CD14-positive monocyte (primary cell): Measurements from ENCODE around the gene ABCG4. TPM values are rescaled to one million over a fixed set of nuclear protein-coding genes. Genes with fewer than 3 reads are reported as not detected.
"Not testable (repeated sequence)": the region's sequence is repeated elsewhere in the genome, so short reads cannot be mapped to it uniquely, and the experiment has no call there.

ENCODE experiments used
- DNase-seq, 3 donors: peaks; one replicate each; pipeline ENCODE4 v3.0.0-alpha.2; 2011 to 2022
- H2AFZ ChIP-seq: 2 replicates; pipeline ENCODE4 v1.6.0; 2012; ENCODE audit warnings: mild to moderate bottlenecking, low read depth, low read length, inconsistent platforms; ENCODE audit not compliant: insufficient read depth, poor library complexity, severe bottlenecking
- H3K27ac ChIP-seq, 2 donors: 1 replicate in 1 of 2; 2 replicates in 1 of 2; pipeline ENCODE4 v1.5.1; 2012 to 2013; ENCODE audit warnings: low read length in 2 of 2, control low read depth in 1 of 2, inconsistent platforms in 1 of 2, low read depth in 1 of 2, mild to moderate bottlenecking in 1 of 2
- H3K27me3 ChIP-seq, 2 donors: one replicate each; pipeline versions ENCODE4 v1.6.0 to v1.6.1; 2011 to 2013; ENCODE audit warnings: low read length in 2 of 2; ENCODE audit not compliant: control insufficient read depth in 2 of 2, insufficient read depth in 2 of 2
- H3K36me3 ChIP-seq, 2 donors: replicated peaks in 1 of 2; 1 replicate in 1 of 2; 2 replicates in 1 of 2; pipeline versions ENCODE4 v1.5.1 to v1.6.1; 2012 to 2013; ENCODE audit warnings: low read length in 2 of 2, control low read depth in 1 of 2, inconsistent platforms in 1 of 2, mild to moderate bottlenecking in 1 of 2; ENCODE audit not compliant: insufficient read depth in 2 of 2, control insufficient read depth in 1 of 2
- H3K4me1 ChIP-seq, 2 donors: 1 replicate in 1 of 2; 2 replicates in 1 of 2; pipeline versions ENCODE4 v1.5.1 to v1.6.1; 2012 to 2013; ENCODE audit warnings: low read length in 2 of 2, control low read depth in 1 of 2, inconsistent platforms in 1 of 2, mild to moderate bottlenecking in 1 of 2, moderate library complexity in 1 of 2; ENCODE audit not compliant: insufficient read depth in 2 of 2, control insufficient read depth in 1 of 2
- H3K4me2 ChIP-seq: replicated peaks from 2 replicates; pipeline ENCODE3; 2012; ENCODE audit warnings: low read length, moderate library complexity, mild to moderate bottlenecking; ENCODE audit not compliant: poor library complexity, severe bottlenecking; ENCODE audit errors: extremely low read depth
- H3K4me3 ChIP-seq, 3 experiments: fragments of 200-600 bp in 1 of 3; sonication (generic) in 1 of 3; replicated peaks in 1 of 3; 1 replicate in 2 of 3; 2 replicates in 1 of 3; pipeline ENCODE4 v1.5.1; 2011 to 2013; ENCODE audit warnings: low read length in 3 of 3, mild to moderate bottlenecking in 3 of 3, control low read depth in 2 of 3, low read depth in 2 of 3, inconsistent platforms in 1 of 3, moderate library complexity in 1 of 3
- H3K79me2 ChIP-seq: 2 replicates; pipeline ENCODE4 v1.6.0; 2012; ENCODE audit warnings: mild to moderate bottlenecking, control low read depth, inconsistent platforms, low read length, moderate library complexity; ENCODE audit not compliant: insufficient read depth
- H3K9ac ChIP-seq: 2 replicates; pipeline ENCODE4 v1.6.0; 2017; ENCODE audit warnings: low read length, mild to moderate bottlenecking; ENCODE audit not compliant: insufficient read depth, poor library complexity, severe bottlenecking
- H3K9me3 ChIP-seq, 2 donors: replicated peaks in 1 of 2; 1 replicate in 1 of 2; 2 replicates in 1 of 2; pipeline versions ENCODE4 v1.5.1 to v1.6.1; 2012 to 2013; ENCODE audit warnings: low read length in 2 of 2, control low read depth in 1 of 2; ENCODE audit not compliant: control insufficient read depth in 1 of 2, insufficient read depth in 1 of 2
- H4K20me1 ChIP-seq: 2 replicates; pipeline ENCODE4 v1.6.0; 2012; ENCODE audit warnings: mild to moderate bottlenecking, low read length, control low read depth, moderate library complexity; ENCODE audit not compliant: insufficient read depth
- H3K27ac Mint-ChIP-seq, 7 donors: one replicate each; pipeline ENCODE4 v1.8.0; 2020; ENCODE audit warnings: mild to moderate bottlenecking in 7 of 7, mixed read lengths in 7 of 7, moderate library complexity in 6 of 7, inconsistent platforms in 2 of 7
- H3K27me3 Mint-ChIP-seq, 3 donors: one replicate each; pipeline ENCODE4 v1.8.0; 2021 to 2022; ENCODE audit warnings: low read depth in 3 of 3, mild to moderate bottlenecking in 3 of 3, mixed read lengths in 3 of 3, moderate library complexity in 3 of 3, inconsistent platforms in 1 of 3
- H3K36me3 Mint-ChIP-seq, 2 donors: one replicate each; pipeline ENCODE4 v1.8.0; 2020; ENCODE audit warnings: mixed read lengths in 2 of 2, inconsistent platforms in 1 of 2, mild to moderate bottlenecking in 1 of 2
- H3K4me1 Mint-ChIP-seq: one replicate; pipeline ENCODE4 v1.8.0; 2020; ENCODE audit warnings: mild to moderate bottlenecking, mixed read lengths
- H3K4me3 Mint-ChIP-seq, 2 donors: one replicate each; pipeline ENCODE4 v1.8.0; 2020; ENCODE audit warnings: mild to moderate bottlenecking in 2 of 2, mixed read lengths in 2 of 2, moderate library complexity in 1 of 2
- H3K9me3 Mint-ChIP-seq, 7 donors: one replicate each; pipeline ENCODE4 v1.8.0; 2020 to 2022; ENCODE audit warnings: mixed read lengths in 7 of 7, mild to moderate bottlenecking in 6 of 7, moderate library complexity in 6 of 7, inconsistent platforms in 2 of 7
- CTCF ChIP-seq: fragments of 200-600 bp; IDR thresholded peaks from one replicate; pipeline ENCODE4 v1.8.0; 2022; ENCODE audit warnings: antibody characterized with exemption, mild to moderate bottlenecking
- WGBS: methylation state at CpG from one replicate; pipeline ENCODE4 v1.1.5; 2013; ENCODE audit warnings: missing lambda C conversion rate; ENCODE audit not compliant: insufficient coverage; 5-methylcytosine and 5-hydroxymethylcytosine counted together
- intact Hi-C, 2 donors: fragments of 100-400 bp; cut with micrococcal nuclease; formaldehyde crosslinking; loops; one replicate each; pipeline versions ENCODE4 v1.15.0 to v1.15.1; 2023
- polyA plus RNA-seq, 3 donors: library from polyadenylated mRNA; depleted of rRNA in 1 of 3; unstranded in 2 of 3; stranded (reverse) in 1 of 3; fragments of 300-500 nt in 2 of 3; fragments of >200 nt in 1 of 3; fragmentation: Illumina TruSeq in 2 of 3; gene quantifications; 1 replicate in 2 of 3; 2 replicates in 1 of 3; pipeline ENCODE4 v1.2.3, GENCODE V29; 2012 to 2021

Gene ABCG4
- polyA plus RNA-seq, 3 donors: 0.04 TPM; not detected in 2

GRCh38 chr11:119100994-119101758 is 47.7 kb upstream of the ABCG4 start:
- WGBS: under 1% methylated on average over 24 of the region's 29 CpGs
- no peaks in the 10 kb centered on the region for H3K27me3 ChIP-seq
- peak overlapping the region; percentile 80 to 91 (median 87) for H3K4me3 ChIP-seq
- DNase-seq: peak in 1 of 3 donors; percentile 18
- peak overlapping the region; percentile 96 to 99 (median 99) for H3K27ac Mint-ChIP-seq
- peaks cover 18 to 28% of the 10 kb centered on the region in 2 donors for H3K36me3 ChIP-seq
- H3K4me2 ChIP-seq: peak overlapping the region; percentile 95
- H3K27ac ChIP-seq: peak overlapping the region; percentile 76 to 91
- peaks cover 10% of the 10 kb centered on the region for H4K20me1 ChIP-seq
- H3K79me2 ChIP-seq: peaks cover 45% of the 10 kb centered on the region
- H3K36me3 Mint-ChIP-seq: peaks cover 25 to 31% of the 10 kb centered on the region in 2 donors
- peaks cover 0 to 2% (median 0%) of the 10 kb centered on the region in 7 donors for H3K9me3 Mint-ChIP-seq
- intact Hi-C loops: loop anchor here (2.0 to 5.0 kb wide), 3 partner anchors 16 to 84 kb away; partner anchors contain the start of genes VPS11 (in 2 of the 2), HMBS (in 1 of the 2), RPS25 (in 1 of the 2) and TRAPPC4 (in 1 of the 2)
- peaks cover 37 to 49% of the 10 kb centered on the region in 2 donors for H3K4me1 ChIP-seq
- peak overlapping the region; percentile 94 for H2AFZ ChIP-seq
- no peak for TF ChIP-seq CTCF
- H3K27me3 Mint-ChIP-seq: no peaks in the 10 kb centered on the region
- H3K4me1 Mint-ChIP-seq: peaks cover 49% of the 10 kb centered on the region
- H3K9ac ChIP-seq: peak overlapping the region; percentile 81
- no peaks in the 10 kb centered on the region for H3K9me3 ChIP-seq
- peak overlapping the region; percentile 90 to 98 for H3K4me3 Mint-ChIP-seq

- no peaks in the 10 kb centered on the region for H3K9me3 ChIP-seq
- H3K79me2 ChIP-seq: peaks cover 45% of the 10 kb centered on the region
- peaks cover 0 to 2% (median 0%) of the 10 kb centered on the region in 7 donors for H3K9me3 Mint-ChIP-seq
- H3K9ac ChIP-seq: peak within 1 kb of the TSS; percentile 81
- H3K27me3 ChIP-seq: no peaks in the 10 kb centered on the region
- no peaks in the 10 kb centered on the region for H3K27me3 Mint-ChIP-seq
- peaks cover 52% of the 10 kb centered on the region for H3K4me1 Mint-ChIP-seq
- WGBS: 0% methylated on average over 15 of the region's 32 CpGs
- peak within 1 kb of the TSS; percentile 96 to 99 (median 99) for H3K27ac Mint-ChIP-seq
- peak within 1 kb of the TSS; percentile 95 for H3K4me2 ChIP-seq
- no peak for TF ChIP-seq CTCF
- peak within 1 kb of the TSS; percentile 94 for H2AFZ ChIP-seq
- peak; percentile 82 to 86 (median 85) for DNase-seq
- H3K4me3 ChIP-seq: peak within 1 kb of the TSS; percentile 80 to 91 (median 87)
- H3K36me3 Mint-ChIP-seq: peaks cover 20 to 24% of the 10 kb centered on the region in 2 donors
- peaks cover 44 to 56% of the 10 kb centered on the region in 2 donors for H3K4me1 ChIP-seq
- H4K20me1 ChIP-seq: peaks cover 10% of the 10 kb centered on the region
- H3K27ac ChIP-seq: peak within 1 kb of the TSS; percentile 76 to 91
- peak within 1 kb of the TSS; percentile 90 to 98 for H3K4me3 Mint-ChIP-seq
- H3K36me3 ChIP-seq: peaks cover 13 to 22% of the 10 kb centered on the region in 2 donors
- intact Hi-C loops: loop anchor here (2.0 to 5.0 kb wide), 3 partner anchors 17 to 85 kb away; partner anchors contain the start of genes VPS11 (in 2 of the 2), HMBS (in 1 of the 2), RPS25 (in 1 of the 2) and TRAPPC4 (in 1 of the 2)
These were observed 47.0 kb upstream of the ABCG4 start, which contains the start of gene DPAGT1 for GRCh38 chr11:119101759-119102423. Gene DPAGT1, minus strand, starts transcription at chr11:119101853. Its CDS starts 198 bp downstream, at chr11:119101655.

- Histone ChIP-seq H3K79me2 (peaks cover 51% of the 10 kb centered on the region), H3K4me3 (peak overlapping the region in 1 of 3 experiments; percentile 91), H3K4me1 (peaks cover 45 to 64% of the 10 kb centered on the region in 2 donors), H3K27ac (peak overlapping the region in 1 of 2 donors; percentile 76), H4K20me1 (peaks cover 19% of the 10 kb centered on the region)
- H3K36me3 Mint-ChIP-seq: peaks cover 8 to 10% of the 10 kb centered on the region in 2 donors
- not testable (repeated sequence) for H3K9me3 Mint-ChIP-seq, H3K4me2 ChIP-seq, H3K27me3 Mint-ChIP-seq, H3K27me3 ChIP-seq, H3K9ac ChIP-seq, H2AFZ ChIP-seq, H3K36me3 ChIP-seq, DNase-seq, H3K9me3 ChIP-seq
- WGBS: 95% methylated on average over 10 of the region's 18 CpGs
- intact Hi-C loops: loop anchor here (5.0 kb wide), 2 partner anchors 36 to 86 kb away; partner anchors contain the start of genes VPS11 (in 2 of the 2), RPS25 (in 1 of the 2) and TRAPPC4 (in 1 of the 2)
- peak overlapping the region in 1 of 2 donors; percentile 90 for H3K4me3 Mint-ChIP-seq
- H3K4me1 Mint-ChIP-seq: peaks cover 56% of the 10 kb centered on the region
- H3K27ac Mint-ChIP-seq: peak overlapping the region in 5 of 7 donors; percentile 45 to 99 (median 96)
These were observed 45.6 kb upstream of the ABCG4 start for GRCh38 chr11:119103161-119103664.
